Vagina (tissue), 2 donors: ENCODE data around the gene COX20. TPM values are rescaled to one million over a fixed set of nuclear protein-coding genes. Genes with fewer than 3 reads are reported as not detected.

Experiments used
- DNase-seq, 2 donors: peaks; one replicate each; pipeline ENCODE4 v3.0.0-alpha.2; 2017; ENCODE audit errors: extremely low spot score in 2 of 2
- H3K27ac ChIP-seq: fragments of 200-600 bp; sonication (generic); one replicate; pipeline ENCODE4 v1.5.1; 2019
- H3K27me3 ChIP-seq: fragments of 200-600 bp; sonication (generic); one replicate; pipeline ENCODE4 v1.5.1; 2019
- H3K36me3 ChIP-seq, 2 donors: fragments of 200-600 bp; sonication (generic); one replicate each; pipeline ENCODE4 v1.5.1; 2017 to 2019
- H3K4me1 ChIP-seq: fragments of 200-600 bp; sonication (generic); one replicate; pipeline ENCODE4 v1.5.1; 2019
- H3K4me3 ChIP-seq, 2 donors: fragments of 200-600 bp; sonication (generic); 1 replicate in 1 of 2; 2 replicates in 1 of 2; pipeline ENCODE4 v1.5.1; 2016 to 2019
- H3K9me3 ChIP-seq: fragments of 200-600 bp; sonication (generic); one replicate; pipeline ENCODE4 v1.5.1; 2019
- POLR2A ChIP-seq, 2 donors: fragments of 450-650 bp; IDR thresholded peaks; one replicate each; pipeline ENCODE4 v1.6.1; 2017; ENCODE audit warnings: antibody characterized with exemption in 2 of 2, mild to moderate bottlenecking in 2 of 2, moderate library complexity in 2 of 2
- POLR2AphosphoS5 ChIP-seq, 2 donors: sonication (generic); formaldehyde crosslinking; IDR thresholded peaks; one replicate each; pipeline ENCODE4 v1.9.0; 2017; ENCODE audit warnings: antibody characterized with exemption in 2 of 2, mild to moderate bottlenecking in 2 of 2, low read depth in 1 of 2; ENCODE audit not compliant: insufficient read depth in 1 of 2
- intact Hi-C: fragments of 100-400 bp; cut with DNase I; formaldehyde crosslinking; loops from one replicate; pipeline ENCODE4 v1.15.1; 2023
- total RNA-seq: library from RNA; depleted of rRNA; stranded (reverse); fragments of >200 nt; gene quantifications from one replicate; pipeline ENCODE4 v1.2.3, GENCODE V29; 2016
- TF ChIP-seq, protein P1 (sequence below), 3 experiments: fragments of 450-650 bp in 2 of 3; fragments of 200-600 bp in 1 of 3; sonication (generic) in 1 of 3; IDR thresholded peaks; one replicate each; pipeline ENCODE4 v1.5.1; 2017 to 2019; ENCODE audit warnings: antibody characterized with exemption in 3 of 3, mild to moderate bottlenecking in 2 of 3, moderate library complexity in 2 of 3

The COX20 gene
- total RNA-seq, 1 donor from 2014 or later = 24.1 TPM

DNA sequence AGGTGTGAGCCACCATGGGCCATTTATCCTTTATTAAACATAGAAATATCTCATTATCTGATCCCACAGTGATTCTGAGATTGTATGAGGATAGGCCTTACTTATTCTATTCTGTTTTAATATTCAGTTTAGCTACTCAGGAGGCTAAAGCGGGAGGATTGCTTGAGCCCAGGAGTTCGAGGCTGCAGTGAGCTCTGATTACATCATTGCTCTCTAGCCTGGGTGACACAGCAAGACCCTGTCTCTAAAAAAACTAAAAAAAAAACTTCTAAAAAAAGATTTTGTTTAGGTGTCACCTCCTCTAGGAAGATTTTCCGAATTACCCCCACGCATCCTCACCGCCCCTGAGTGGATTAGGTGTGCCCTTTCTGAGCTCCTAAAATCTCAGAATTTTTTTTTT, 43.2 kb downstream of the COX20 start:
- Histone ChIP-seq H3K36me3 (no peaks in the 10 kb centered on the region), H3K27me3 (no peaks in the 10 kb centered on the region), H3K4me3 (no peak overlapping the region), H3K4me1 (no peaks in the 10 kb centered on the region), H3K9me3 (no peaks in the 10 kb centered on the region), H3K27ac (no peak overlapping the region)
- TF ChIP-seq POLR2AphosphoS5 (IDR thresholded peaks at IDR 0.05; ENCODE audit: insufficient read depth in 1 of 2, low read depth in 1 of 2) (no peak), POLR2A (IDR thresholded peaks at IDR 0.05) (no peak)
- TF ChIP-seq, protein P1, sequence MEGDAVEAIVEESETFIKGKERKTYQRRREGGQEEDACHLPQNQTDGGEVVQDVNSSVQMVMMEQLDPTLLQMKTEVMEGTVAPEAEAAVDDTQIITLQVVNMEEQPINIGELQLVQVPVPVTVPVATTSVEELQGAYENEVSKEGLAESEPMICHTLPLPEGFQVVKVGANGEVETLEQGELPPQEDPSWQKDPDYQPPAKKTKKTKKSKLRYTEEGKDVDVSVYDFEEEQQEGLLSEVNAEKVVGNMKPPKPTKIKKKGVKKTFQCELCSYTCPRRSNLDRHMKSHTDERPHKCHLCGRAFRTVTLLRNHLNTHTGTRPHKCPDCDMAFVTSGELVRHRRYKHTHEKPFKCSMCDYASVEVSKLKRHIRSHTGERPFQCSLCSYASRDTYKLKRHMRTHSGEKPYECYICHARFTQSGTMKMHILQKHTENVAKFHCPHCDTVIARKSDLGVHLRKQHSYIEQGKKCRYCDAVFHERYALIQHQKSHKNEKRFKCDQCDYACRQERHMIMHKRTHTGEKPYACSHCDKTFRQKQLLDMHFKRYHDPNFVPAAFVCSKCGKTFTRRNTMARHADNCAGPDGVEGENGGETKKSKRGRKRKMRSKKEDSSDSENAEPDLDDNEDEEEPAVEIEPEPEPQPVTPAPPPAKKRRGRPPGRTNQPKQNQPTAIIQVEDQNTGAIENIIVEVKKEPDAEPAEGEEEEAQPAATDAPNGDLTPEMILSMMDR (IDR thresholded peaks at IDR 0.05) = no peak
- intact Hi-C loops = no loop called here
- DNase-seq = no peak

DNA sequence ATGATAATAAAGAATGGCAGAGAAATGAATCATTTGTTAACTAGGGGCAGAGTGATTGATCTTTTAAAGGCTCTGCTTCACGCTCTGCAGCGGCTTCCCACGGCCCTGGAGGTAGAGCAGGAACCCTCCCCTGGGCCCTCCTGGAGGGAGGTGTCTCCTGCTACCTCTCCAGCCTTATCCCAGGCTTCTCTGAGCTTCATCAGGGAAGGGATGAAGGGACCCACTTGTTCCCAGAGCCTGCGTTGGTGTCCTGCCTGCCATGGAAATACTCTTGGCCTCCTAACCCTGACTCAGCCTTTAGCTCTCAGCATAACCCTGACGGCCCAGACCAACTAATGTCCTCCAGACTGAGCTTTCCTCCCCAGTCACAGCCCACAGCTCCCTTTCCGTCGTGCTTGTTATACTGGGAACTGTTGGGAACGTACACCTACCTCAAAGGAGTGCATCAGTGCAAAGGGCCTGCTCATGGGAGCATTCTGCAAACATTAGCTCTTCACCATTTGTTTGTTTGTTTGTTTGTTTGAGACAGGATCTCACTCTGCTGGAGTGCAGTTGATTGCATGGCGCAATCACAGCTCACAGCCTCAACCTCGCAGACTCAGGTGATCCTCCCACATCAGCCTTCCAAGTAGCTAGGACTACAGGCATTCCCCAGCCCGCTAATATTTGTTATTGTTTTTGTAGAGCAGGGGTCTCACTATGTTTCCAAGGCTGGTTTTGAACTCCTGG, 46.3 kb downstream of the COX20 start:
- no peak for DNase-seq
- intact Hi-C loops = no loop called here
- Histone ChIP-seq H3K27ac (no peak overlapping the region), H3K9me3 (no peaks in the 10 kb centered on the region), H3K27me3 (no peaks in the 10 kb centered on the region), H3K4me3 (no peak overlapping the region), H3K4me1 (no peaks in the 10 kb centered on the region), H3K36me3 (no peaks in the 10 kb centered on the region)
- TF ChIP-seq, protein P1 (IDR thresholded peaks at IDR 0.05) = no peak
- TF ChIP-seq POLR2A (IDR thresholded peaks at IDR 0.05) (no peak), POLR2AphosphoS5 (IDR thresholded peaks at IDR 0.05; ENCODE audit: insufficient read depth in 1 of 2, low read depth in 1 of 2) (no peak)

DNA sequence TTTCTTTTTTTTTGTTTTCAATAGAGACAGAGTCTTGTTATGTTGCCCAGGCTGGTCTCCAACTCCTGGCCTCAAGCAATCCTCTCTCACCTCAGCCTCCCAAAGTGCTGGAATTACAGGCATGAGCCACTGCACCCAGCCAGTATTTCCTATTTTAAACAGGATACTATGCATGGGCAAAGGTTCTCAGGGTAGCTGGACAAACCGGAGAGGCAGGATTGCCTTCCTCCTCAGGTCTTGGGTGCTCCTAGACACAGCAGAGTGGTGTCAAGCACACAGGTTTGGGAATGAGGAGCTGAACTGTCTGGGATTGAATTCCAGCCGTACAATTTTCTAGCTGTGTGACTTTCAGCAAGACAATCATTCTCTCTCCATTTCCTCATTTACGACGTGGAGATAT, 51.8 kb downstream of the COX20 start:
- DNase-seq = no peak
- Histone ChIP-seq H3K27ac (no peak overlapping the region), H3K4me1 (no peaks in the 10 kb centered on the region), H3K4me3 (no peak overlapping the region), H3K36me3 (no peaks in the 10 kb centered on the region), H3K27me3 (no peaks in the 10 kb centered on the region), H3K9me3 (no peaks in the 10 kb centered on the region)
- intact Hi-C loops = no loop called here
- no peak for TF ChIP-seq POLR2AphosphoS5 (IDR thresholded peaks at IDR 0.05; ENCODE audit: insufficient read depth in 1 of 2, low read depth in 1 of 2)
- TF ChIP-seq POLR2A (IDR thresholded peaks at IDR 0.05) = no peak
- TF ChIP-seq, protein P1 (IDR thresholded peaks at IDR 0.05) = no peak

DNA sequence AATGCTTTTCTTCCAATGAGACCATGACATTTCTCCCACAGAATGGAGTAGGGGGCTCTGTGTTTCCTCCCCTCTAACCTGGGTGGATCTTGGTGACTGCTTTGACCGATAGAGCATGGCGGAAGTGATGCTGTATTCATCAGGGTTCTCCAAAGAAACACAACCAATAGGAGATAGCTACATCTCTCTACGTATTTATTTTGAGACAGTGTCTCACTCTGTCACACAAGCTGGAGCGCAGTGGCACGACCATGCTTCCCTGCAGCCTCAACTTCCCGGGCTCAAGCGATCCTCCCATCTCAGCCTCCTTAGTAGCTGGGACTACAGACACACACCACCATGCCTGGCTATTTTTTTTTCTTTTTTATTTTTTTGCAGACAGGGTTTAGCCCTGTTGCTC, 58.4 kb downstream of the COX20 start:
- intact Hi-C loops = no loop called here
- no peak for DNase-seq
- Histone ChIP-seq H3K27me3 (no peaks in the 10 kb centered on the region), H3K4me3 (no peak overlapping the region), H3K9me3 (no peaks in the 10 kb centered on the region), H3K4me1 (no peaks in the 10 kb centered on the region), H3K36me3 (no peaks in the 10 kb centered on the region), H3K27ac (no peak overlapping the region)
- TF ChIP-seq POLR2AphosphoS5 (IDR thresholded peaks at IDR 0.05; ENCODE audit: insufficient read depth in 1 of 2, low read depth in 1 of 2) (no peak), POLR2A (IDR thresholded peaks at IDR 0.05) (no peak)
- TF ChIP-seq, protein P1 (IDR thresholded peaks at IDR 0.05) = no peak

Other genes starting within 250 kb of the COX20 start
- gene DESI2, start 182.5 kb upstream of the COX20 start, total RNA-seq = 25.5 TPM
- 293 TPM for gene HNRNPU, start 28.9 kb downstream of the COX20 start, total RNA-seq